ENCODE results near the gene ANP32E.
"Not testable (repeated sequence)": the region's sequence is repeated elsewhere in the genome, so short reads cannot be mapped to it uniquely, and the experiment has no call there.

Gene ANP32E

DNA sequence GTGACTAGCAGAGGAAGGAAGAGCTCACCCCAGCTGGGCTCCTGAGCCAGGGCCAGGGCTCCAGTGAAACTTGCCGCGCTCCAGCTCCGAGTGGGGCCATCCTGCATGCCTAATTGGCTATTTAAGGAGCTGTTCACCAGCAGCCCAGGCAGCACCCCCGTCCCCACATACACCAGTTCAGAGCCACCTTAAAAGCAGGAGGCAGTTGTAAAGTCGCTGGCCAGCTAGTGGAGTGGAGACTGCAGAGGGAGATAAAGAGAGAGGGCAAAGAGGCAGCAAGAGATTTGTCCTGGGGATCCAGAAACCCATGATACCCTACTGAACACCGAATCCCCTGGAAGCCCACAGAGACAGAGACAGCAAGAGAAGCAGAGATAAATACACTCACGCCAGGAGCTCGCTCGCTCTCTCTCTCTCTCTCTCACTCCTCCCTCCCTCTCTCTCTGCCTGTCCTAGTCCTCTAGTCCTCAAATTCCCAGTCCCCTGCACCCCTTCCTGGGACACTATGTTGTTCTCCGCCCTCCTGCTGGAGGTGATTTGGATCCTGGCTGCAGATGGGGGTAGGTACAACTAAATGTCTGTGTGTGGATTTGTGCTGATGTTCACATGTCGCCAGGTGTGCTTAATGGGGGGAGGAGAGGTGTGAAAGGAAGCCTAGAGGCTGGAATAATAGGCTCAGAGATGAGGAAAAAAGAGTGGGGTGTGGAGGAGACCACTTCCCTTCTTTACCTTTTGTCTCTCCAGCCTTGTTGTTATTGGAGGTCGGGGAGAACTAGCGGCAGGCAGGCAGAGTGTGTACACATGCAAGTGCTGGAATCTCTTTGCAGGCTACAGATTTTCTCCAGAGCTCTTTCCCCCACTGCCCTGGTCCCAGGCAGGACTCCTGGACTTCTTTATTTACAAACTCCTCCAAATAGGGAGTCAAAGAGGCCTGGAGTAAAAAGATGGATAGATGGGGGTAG lies 22.0 kb upstream of the ANP32E start, which contains the start of gene CA14:
Gene CA14 (plus strand): TSS at position 151 of the 962 bp plus-strand sequence. CDS start 355 bp downstream, at position 506.
- DNase-seq (ENCODE audit: low read depth in 2 of 2) = no peak

- no peak for DNase-seq (ENCODE audit: low read depth in 2 of 2)
These were observed 20.8 kb upstream of the ANP32E start for GRCh38 chr1:150256554-150257341.

DNA sequence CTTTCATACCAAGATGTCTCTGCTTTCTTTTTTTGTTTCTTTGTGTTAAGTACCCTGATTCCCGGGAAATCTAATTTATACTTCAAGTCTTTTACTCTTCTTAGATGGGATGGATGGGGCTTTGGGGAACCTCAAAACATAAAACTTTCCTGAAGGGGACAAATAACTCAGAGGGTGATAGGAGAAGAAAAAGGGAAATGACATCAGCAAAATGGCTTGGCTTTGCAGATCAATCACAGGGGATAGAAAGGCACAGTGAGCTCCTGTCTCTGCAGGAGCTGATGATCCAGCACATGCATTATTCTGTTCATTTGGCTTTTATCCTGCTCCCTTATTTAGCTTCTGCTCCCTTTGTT lies 20.3 kb upstream of the ANP32E start:
- DNase-seq (ENCODE audit: low read depth in 2 of 2) = no peak

- no peak for DNase-seq (ENCODE audit: low read depth in 2 of 2)
These were observed 14.0 kb upstream of the ANP32E start for GRCh38 chr1:150249936-150250335.

- DNase-seq (ENCODE audit: low read depth in 2 of 2) = no peak
These were observed 7.1 kb upstream of the ANP32E start for GRCh38 chr1:150243003-150243402.

GRCh38 chr1:150237746-150238145 lies 1.8 kb upstream of the ANP32E start:
- DNase-seq (ENCODE audit: low read depth in 2 of 2) = no peak

DNA sequence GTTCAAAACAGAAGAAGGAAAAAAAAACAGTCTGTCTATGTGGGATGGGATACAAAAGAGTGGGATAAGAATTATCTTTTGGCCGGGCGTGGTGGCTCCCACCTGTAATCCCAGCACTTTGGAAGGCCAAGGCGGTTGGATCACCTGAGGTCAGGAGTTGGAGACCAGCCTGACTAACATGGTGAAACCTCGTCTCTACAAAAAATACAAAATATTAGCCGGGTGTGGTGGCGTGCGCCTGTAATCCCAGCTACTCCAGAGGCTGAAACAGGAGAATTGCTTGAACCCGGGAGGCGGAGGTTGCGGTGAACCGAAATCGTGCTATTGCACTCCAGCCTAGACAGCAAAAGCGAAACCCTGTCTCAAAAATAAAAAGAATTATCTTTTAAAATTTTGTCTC lies 1.3 kb upstream of the ANP32E start:
- not testable (repeated sequence) for DNase-seq (ENCODE audit: low read depth in 2 of 2)

DNA sequence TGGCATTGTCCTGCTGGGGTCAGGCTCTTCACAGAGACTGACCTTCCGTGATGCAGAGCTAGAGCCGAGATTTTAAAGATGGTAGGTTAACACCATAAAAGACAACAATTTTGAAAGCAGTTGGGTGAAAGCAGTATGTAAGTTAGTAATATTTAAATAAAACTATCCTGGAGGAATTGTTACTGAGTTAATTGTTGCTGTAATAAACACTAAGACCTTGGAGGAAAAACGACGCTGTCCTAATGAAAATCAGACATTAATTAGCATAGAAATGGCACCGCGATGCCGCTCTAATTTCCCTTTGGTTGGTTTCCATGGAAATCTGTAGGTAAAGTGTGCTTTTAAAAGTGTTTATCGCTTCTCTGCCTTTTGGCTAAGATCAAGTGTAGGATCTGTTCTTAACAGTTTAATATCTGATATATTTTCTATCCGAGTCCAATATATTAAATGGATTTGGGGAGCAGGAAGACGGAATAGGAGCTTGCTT lies 745 bp upstream of the ANP32E start:
- DNase-seq (ENCODE audit: low read depth in 2 of 2) = no peak

GRCh38 chr1:150235294-150235851 lies 539 bp downstream of the ANP32E start:
- DNase-seq (ENCODE audit: low read depth in 2 of 2) = peak in 1 of 2 experiments; percentile 6

DNA sequence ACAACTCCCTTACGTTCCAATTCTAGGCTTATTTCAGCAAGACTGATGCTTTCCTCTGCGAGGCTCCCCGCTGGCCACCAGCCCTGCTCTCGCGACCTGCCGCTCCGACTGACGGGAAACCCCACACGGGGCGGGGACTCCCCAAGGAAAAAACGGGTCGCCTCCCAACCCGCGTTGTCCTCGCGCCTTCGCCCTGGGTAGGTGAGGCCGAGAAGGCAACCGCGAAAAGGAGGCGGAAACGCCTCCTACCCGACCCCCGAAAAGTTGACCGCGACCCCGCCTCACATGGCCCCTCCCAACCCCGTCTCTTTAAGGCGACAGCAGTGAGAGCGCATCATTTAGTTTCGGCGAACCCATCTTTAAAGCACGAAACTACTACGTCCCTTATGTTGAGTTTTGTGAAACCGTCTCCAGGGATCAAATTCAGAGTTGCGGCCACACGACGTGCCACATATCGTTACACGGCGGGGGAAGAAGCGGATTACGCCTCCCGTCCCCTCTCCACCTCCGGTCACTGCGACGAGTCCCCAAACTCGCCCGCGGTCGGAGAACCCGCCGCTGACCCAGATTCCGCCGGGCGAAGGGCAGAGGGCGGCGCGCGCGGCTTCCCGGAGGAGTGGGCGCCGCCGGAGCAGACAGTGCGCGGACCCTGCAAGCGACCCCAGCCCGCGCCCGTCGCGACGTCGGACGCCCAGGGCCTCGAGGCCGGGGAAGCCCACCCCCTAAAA lies 1.2 kb downstream of the ANP32E start:
- peak; percentile 75 to 90 for DNase-seq (ENCODE audit: low read depth in 2 of 2)

DNA sequence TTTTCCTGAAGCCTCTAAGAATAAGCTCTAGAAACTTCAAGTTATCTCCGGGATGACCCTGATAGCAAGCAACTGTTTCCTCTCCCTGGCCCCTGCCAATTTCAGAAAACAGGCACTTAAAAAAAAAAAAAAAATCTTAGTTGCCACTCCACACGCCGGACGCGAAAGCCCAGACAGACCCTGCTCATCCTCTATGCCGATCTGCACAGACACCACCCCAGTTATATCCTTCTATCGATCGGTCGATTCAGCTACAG lies 1.7 kb downstream of the ANP32E start:
- no peak for DNase-seq (ENCODE audit: low read depth in 2 of 2)

GRCh38 chr1:150233359-150234308 lies 2.3 kb downstream of the ANP32E start:
- peak in 1 of 2 experiments; percentile 50 for DNase-seq (ENCODE audit: low read depth in 2 of 2)

DNA sequence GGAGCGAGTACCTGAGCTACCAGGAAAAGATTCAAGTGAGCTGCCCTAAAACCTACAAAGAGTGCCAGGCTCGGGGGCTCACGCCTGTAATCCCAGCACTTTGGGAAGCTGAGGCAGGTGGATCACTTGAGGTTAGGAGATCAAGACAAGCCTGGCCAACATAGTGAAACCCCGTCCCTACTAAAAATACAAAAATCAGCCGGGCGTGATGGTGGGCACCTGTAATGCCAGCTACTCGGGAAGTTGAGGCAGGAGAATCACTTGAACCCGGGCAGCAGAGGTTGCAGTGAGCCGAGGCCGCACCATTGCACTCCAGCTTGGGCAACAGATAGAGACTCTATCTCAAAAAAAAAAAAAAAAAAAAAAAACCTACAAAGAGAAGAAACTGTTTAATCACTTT lies 3.0 kb downstream of the ANP32E start:
- not testable (repeated sequence) for DNase-seq (ENCODE audit: low read depth in 2 of 2)

GRCh38 chr1:150228246-150228645 lies 7.7 kb downstream of the ANP32E start:
- not testable (repeated sequence) for DNase-seq (ENCODE audit: low read depth in 2 of 2)

GRCh38 chr1:150227228-150227627 lies 8.7 kb downstream of the ANP32E start:
- no peak for DNase-seq (ENCODE audit: low read depth in 2 of 2)

GRCh38 chr1:150226486-150226885 lies 9.4 kb downstream of the ANP32E start:
- no peak for DNase-seq (ENCODE audit: low read depth in 2 of 2)

- no peak for DNase-seq (ENCODE audit: low read depth in 2 of 2)
These were observed 10.4 kb downstream of the ANP32E start for GRCh38 chr1:150225546-150225945.

GRCh38 chr1:150224983-150225382 lies 10.9 kb downstream of the ANP32E start:
- DNase-seq (ENCODE audit: low read depth in 2 of 2) = no peak

- DNase-seq (ENCODE audit: low read depth in 2 of 2) = no peak
These were observed 14.4 kb downstream of the ANP32E start for GRCh38 chr1:150221552-150221951.

- not testable (repeated sequence) for DNase-seq (ENCODE audit: low read depth in 2 of 2)
These were observed 20.1 kb downstream of the ANP32E start for GRCh38 chr1:150215855-150216254.

Data from stimulated activated CD4-positive, alpha-beta T cell treated with anti-CD3 and anti-CD28 coated beads, Interleukin-12 subunit alpha, Interleukin-12 subunit beta, amount 100 ng/mL, for 24 hours (primary cell).